Dedifferentiated amniotic fluid mesenchymal stem cell (primary cell): Measurements from ENCODE around the gene BTG1.
"Not testable (repeated sequence)": the region's sequence is repeated elsewhere in the genome, so short reads cannot be mapped to it uniquely, and the experiment has no call there.

Experiments
- DNase-seq: peaks from one replicate; pipeline ENCODE4 v3.0.0-alpha.2; 2016; ENCODE audit errors: extremely low spot score

Gene BTG1

DNA sequence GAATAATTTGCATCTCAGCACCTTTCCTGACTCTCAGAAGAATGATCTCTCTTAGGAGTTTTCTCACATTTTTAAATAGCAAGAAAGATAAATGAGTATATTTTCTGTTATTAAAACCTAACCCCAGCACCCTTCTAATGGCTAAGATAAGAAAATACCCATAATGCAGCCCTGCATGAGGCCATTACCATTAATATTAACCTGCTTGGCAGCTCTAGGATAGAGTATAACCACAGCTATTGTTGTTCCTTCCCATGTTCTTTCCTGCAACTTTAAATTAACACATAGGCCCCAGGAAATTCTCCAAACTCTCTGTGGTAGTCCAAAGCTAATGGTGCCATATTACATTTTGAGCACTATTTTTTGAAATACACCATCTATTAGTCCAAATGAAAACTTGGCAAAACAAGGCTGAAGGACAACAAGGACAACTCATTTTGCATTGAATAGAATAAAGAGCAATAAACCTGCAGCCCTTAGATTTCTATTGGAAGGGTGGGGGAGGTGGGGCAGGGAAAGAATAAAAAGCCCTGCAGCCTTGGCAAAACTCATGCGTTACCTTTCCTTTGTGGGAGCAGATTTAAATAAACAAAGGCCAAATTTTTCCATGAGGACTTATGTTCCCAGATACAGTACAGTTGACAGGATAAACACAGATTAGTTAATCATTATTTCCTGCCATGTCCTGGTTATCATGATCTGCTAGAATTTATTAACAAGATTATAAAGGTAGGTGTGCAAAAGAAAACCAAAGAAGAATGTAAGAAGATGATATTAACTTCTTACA, 46.9 kb downstream of the BTG1 start:
- no peak for DNase-seq

DNA sequence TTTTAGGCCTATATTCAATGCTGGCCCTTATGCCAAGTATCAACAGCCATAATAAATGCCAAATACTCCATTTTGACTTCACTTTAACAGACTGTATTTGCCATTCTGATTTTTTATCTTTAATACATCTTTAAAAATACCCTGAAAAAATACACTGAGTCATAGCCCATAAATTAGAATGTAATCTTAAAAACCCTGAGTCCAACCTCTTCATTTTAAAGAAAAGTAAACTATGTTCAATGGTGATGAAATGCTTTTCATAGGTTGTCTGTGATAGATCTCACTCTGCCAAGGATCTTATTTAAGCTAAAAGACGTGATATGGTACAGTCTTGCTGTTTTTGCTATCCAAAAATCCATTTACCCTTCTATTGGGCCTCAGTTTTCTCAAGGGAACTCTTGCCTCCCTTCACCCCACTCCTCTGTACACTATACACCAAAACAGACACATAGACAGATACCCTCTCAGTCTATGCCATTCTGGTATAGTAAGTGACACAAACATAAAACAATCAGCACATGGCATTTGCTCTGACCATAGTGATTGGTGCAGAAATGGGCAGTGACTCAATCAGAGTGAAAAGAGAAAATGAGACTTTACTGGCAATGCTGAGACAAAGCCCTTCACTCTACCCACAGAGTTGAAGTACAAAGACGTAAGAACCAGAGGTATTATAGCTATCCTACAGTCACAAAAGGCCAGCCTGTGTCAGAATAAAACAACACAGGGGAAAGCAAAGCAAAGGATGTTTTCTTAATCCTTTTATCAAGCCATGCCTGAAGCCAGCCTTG, 49.1 kb downstream of the BTG1 start:
- DNase-seq, result no peak

DNA sequence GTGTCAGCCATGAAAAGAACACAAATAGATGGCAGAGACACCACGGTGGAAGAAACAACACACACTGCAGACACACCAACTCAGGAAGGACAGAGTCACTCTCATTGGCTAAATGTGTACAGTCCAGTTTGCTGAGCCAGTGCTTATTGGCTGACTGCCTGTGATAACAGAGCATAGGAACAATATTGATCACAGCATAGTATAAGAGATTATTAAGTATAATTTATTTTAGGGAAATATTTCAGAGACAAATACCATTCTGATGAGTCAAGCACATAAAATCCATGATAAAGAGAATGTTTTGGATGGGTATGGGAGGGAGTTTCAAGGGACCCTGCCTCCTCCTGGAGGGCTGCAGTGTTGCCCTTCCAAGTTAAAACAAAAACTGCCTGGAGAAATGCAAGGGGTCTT, 50.9 kb downstream of the BTG1 start:
- no peak for DNase-seq

DNA sequence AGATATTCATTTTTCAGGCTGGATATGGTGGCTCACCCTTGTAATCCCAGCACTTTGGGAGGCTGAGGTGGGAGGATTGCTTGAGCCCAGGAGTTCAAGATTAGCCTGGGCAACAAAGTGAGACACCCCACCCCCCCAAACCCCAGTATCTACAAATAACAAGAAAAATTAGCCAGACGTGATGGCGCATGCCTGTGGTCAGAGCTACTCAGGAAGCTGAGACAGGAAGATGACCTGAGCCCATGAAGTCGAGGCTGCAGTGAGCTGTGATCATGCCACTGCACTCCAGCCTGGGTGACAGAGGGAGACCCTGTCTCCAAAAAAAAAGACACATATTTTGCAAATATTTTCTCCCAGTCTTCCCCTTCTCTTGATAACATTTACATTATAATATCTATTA, 51.3 kb downstream of the BTG1 start:
- not testable (repeated sequence) for DNase-seq
